Heart left ventricle (tissue), 13 donors: ENCODE measurements around the gene ZNF275.
"Not testable (repeated sequence)": the region's sequence is repeated elsewhere in the genome, so short reads cannot be mapped to it uniquely, and the experiment has no call there.

Experiments used
- CTCF ChIP-seq, 12 donors: fragments of 200-600 bp; sonication (generic) in 4 of 12; IDR thresholded peaks; one replicate each; pipeline versions ENCODE4 v1.5.0 to v1.8.0; 2018 to 2022; ENCODE audit warnings: antibody characterized with exemption in 12 of 12, mild to moderate bottlenecking in 5 of 12
- POLR2A ChIP-seq, 2 donors: fragments of 450-650 bp; IDR thresholded peaks; one replicate each; pipeline ENCODE4 v1.6.1; 2017; ENCODE audit warnings: antibody characterized with exemption in 2 of 2, mild to moderate bottlenecking in 2 of 2, moderate library complexity in 2 of 2
- donor health status: ischemic (EF 13 %, LVEDD 7.1; RV severe dilation, severe dysfunction).
- donor health status: DM: no; HTN: yes; CAD: no.
- donor health status: DM: no; HTN: no; CAD: no.
- donor health status: ischemic (EF 25% LVEDD 6.9; RV normal size, moderate dysfunction).
- donor health status: ischemic (EF 25% LVEDD 5.7; RV mildly dilated, moderate dysfunction).
- donor health status: ischemic (EF 35%, LVEDD 5.7; RV mildly dilated, moderate dysfunction).
- donor health status: nonischemic (EF 11% LVEDD 7.7; RV severe dilation, severe dysfunction).
- donor health status: DM: yes; HTN: yes; CAD: no.
- donor health status: PGD.
- donor health status: ischemic (EF 29% LVEDD 5.4; RV normal size, mild dysfunction).
- donor health status: nonischemic (EF 23%, LVEDD 6.1; RV moderate dilation, normal function).

GRCh38 chrX:153288807-153289206 is 45.1 kb upstream of the ZNF275 start:
- not testable (repeated sequence) for TF ChIP-seq CTCF, POLR2A (IDR thresholded peaks at IDR 0.05)
